Keratinocyte (primary cell): ENCODE data around the gene CKM.

Experiments
- EZH2 ChIP-seq: IDR thresholded peaks from one replicate; pipeline ENCODE4 v1.6.1; 2012; ENCODE audit warnings: inconsistent platforms, mild to moderate bottlenecking, low read length, moderate library complexity
- TF ChIP-seq, protein P1 (sequence below), 3 experiments: IDR thresholded peaks in 1 of 3; conservative IDR thresholded peaks in 1 of 3; optimal IDR thresholded peaks in 1 of 3; 2 replicates in 2 of 3; 3 replicates in 1 of 3; pipeline versions ENCODE3 to v1.5.1; 2011; ENCODE audit warnings: low read length in 3 of 3, mild to moderate bottlenecking in 3 of 3, moderate library complexity in 2 of 3, control low read depth in 1 of 3, inconsistent platforms in 1 of 3; ENCODE audit not compliant: insufficient read depth in 2 of 3; ENCODE audit errors: extremely low read depth in 1 of 3

DNA sequence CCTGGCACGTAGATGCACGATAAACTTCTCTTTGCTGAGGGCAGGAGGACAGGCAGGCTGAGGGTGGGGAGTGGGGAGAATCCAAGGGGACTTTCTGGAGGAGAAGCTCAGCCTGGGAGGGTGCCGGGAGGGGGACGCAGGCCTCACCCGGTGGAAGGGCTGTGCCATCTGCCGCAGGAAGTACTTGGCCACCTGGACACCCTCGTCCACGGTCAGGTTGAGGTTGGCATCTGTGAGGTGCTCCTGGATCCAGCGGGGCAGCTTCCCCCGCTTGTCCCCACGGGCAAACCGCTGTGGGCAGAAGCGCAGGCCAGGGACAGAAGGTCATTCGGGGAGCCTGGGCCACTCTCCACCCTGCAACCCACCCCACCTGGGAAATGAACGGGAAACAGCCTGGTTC lies 29.4 kb upstream of the CKM start:
- TF ChIP-seq, protein P1, sequence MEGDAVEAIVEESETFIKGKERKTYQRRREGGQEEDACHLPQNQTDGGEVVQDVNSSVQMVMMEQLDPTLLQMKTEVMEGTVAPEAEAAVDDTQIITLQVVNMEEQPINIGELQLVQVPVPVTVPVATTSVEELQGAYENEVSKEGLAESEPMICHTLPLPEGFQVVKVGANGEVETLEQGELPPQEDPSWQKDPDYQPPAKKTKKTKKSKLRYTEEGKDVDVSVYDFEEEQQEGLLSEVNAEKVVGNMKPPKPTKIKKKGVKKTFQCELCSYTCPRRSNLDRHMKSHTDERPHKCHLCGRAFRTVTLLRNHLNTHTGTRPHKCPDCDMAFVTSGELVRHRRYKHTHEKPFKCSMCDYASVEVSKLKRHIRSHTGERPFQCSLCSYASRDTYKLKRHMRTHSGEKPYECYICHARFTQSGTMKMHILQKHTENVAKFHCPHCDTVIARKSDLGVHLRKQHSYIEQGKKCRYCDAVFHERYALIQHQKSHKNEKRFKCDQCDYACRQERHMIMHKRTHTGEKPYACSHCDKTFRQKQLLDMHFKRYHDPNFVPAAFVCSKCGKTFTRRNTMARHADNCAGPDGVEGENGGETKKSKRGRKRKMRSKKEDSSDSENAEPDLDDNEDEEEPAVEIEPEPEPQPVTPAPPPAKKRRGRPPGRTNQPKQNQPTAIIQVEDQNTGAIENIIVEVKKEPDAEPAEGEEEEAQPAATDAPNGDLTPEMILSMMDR (optimal IDR thresholded peaks at IDR 0.05 in 1 of 3, IDR thresholded peaks at IDR 0.05 in 1 of 3, conservative IDR thresholded peaks at IDR 0.05 in 1 of 3; ENCODE audit: extremely low read depth in 1 of 3, insufficient read depth in 2 of 3, low read length in 3 of 3): no peak
- TF ChIP-seq EZH2: no peak
